Measurements from ENCODE around the gene GHSR. TPM values are rescaled to one million over a fixed set of nuclear protein-coding genes. Genes with fewer than 3 reads are reported as not detected.

Gene GHSR
- total RNA-seq, 1 experiment from 2014 or later, result not detected

- no peak for DNase-seq (ENCODE audit: low spot score)
Observed at GRCh38 chr3:172438186-172438585, 10.1 kb downstream of the GHSR start.

- DNase-seq (ENCODE audit: low spot score), result no peak
Observed at GRCh38 chr3:172437713-172438112, 10.5 kb downstream of the GHSR start.

DNA sequence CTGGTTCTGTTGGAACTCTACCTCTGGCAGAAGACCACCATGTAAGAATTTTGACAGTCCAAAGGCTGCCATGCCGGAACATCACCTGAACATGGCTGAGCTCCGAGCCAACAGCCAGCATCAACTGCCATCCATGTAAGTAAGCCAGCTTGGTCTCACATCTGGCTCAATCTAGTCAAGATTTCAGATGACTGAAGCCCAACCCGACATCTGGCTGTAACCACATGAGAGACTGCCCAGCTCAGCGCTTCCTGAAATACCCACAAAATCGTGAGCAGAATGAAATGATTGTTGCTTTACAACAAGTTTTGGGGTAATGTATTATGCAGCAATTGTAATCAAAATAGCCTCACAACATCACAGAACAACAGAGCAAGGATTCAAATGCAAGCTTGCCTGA, 32.9 kb downstream of the GHSR start:
- DNase-seq (ENCODE audit: low spot score), result no peak

DNA sequence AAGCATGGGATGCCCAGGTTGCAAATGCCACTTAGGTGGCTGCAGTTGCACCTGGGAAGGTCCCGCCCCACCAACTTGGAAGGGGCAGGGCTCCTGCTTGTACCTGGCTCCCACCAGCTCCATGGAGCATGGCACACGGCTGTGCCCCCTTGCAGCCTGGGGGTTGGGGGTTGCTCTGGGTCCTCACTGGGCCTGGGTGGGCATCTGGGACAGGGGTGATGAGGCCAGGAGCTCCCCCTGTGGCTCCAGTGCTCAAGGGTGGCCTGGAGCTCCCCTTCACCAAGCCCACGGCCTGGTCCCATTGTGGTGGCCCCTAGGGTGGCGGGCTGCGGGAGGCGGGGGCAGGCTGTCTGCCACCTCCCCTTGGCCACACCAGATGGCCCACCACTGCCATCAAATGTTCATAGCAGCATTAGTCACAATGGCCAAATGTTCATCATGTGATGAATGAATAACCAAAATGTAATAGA, 36.7 kb downstream of the GHSR start:
- no peak for DNase-seq (ENCODE audit: low spot score)

DNA sequence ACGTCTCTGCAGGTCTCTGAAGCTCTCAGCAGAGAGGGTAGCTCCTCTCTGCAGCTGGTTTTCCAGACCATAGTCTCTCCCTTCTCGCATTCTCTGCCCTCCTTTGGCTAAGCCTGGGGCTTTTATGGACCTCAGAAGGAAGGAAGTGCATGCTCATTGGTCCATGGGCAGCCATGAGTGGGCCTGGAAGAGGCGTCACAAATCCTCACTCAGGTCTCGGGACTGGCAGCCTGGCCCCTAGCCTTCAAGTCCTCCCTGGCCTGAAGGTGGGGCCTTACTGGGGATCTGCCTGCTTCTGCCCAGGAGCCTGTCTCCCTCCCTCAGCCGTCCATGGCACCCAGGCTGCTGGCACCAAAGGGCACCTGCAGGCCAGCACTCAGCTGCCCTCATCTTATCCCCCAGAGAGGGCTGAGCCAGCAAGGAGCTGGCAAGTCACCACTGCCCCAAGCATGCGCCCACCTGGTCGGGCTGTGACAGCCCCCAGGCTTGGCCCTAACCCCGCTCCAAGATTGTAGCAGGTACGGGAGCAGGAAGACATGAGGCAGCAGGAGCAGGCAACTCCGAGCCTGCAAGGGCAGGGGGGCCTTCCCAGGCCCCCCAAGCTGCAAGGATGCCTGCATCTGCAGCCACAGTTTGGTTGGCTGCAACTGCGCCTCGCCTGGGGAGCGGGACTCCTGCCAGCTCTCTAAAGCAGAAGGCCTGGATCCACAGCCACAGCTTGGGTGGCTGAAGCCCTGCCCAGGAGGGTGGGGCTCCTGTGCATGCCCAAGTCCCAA, 37.4 kb downstream of the GHSR start:
- DNase-seq (ENCODE audit: low spot score), result no peak

GRCh38 chr3:172407872-172408271, 40.4 kb downstream of the GHSR start:
- no peak for DNase-seq (ENCODE audit: low spot score)

GRCh38 chr3:172405914-172406313, 42.3 kb downstream of the GHSR start:
- DNase-seq (ENCODE audit: low spot score), result no peak

- no peak for DNase-seq (ENCODE audit: low spot score)
Observed at GRCh38 chr3:172404237-172404962, 43.9 kb downstream of the GHSR start.

DNA sequence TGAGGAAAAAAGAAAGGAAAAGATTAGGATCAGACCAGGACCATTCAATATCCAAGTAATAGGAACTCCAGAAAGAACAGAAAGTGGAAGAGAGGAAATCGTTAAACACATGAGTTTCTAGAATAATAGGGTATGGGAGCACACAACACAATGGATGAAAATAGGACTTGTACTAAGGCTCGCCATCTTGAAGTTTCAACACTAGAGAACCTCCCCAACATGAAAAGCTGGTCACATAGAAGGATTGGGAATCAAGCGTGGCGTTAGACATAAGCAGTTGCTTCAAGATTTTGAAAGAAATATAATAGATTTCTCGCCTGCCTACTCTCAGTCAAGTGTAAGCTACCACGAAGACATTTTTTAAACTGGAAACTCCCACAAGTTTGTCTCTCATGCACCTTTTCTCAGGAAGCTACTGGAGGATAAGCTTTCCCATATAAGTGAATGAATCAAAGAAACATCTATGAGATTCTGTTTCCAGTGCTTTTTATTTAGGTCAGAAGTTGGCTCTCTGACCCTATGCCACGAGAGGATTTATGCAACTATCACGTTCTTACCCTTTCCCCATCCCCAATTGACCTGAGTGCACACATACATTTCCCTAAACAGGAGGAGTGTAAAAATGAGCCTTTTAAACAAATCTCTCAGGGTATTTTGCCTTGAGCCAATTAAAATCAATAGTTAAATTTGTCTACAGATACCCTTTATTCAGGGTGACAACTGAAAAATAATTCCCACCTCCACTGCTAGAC, 45.2 kb downstream of the GHSR start:
- no peak for DNase-seq (ENCODE audit: low spot score)

DNA sequence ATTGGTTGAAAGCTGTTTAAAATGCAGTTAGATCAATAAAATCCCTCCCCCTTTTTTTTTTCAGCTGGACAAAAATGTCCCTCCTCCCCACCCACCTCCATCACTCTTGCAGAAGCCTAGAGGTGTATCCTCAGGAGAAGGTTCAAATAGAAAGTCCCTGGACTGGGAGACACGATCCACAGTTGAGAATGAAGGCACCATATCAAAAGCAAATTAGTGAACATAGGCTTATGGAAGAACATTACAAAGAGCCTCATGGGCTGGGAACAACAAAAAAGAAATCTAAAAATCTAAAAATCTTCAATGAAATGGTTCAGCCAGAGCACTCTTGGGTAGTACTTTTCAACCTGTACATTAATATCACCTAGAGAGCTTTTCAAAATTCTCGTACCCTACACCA, 46.2 kb downstream of the GHSR start:
- DNase-seq (ENCODE audit: low spot score), result no peak

- DNase-seq (ENCODE audit: low spot score), result no peak
Observed at GRCh38 chr3:172398484-172398883, 49.8 kb downstream of the GHSR start.

GRCh38 chr3:172397716-172398405, 50.4 kb downstream of the GHSR start:
- DNase-seq (ENCODE audit: low spot score), result no peak

- no peak for DNase-seq (ENCODE audit: low spot score)
Observed at GRCh38 chr3:172396400-172396799, 51.9 kb downstream of the GHSR start.

GRCh38 chr3:172394692-172395091, 53.6 kb downstream of the GHSR start:
- DNase-seq (ENCODE audit: low spot score), result no peak

Other genes starting within 250 kb of the GHSR start
- 3.6 and 9.5 TPM in 2 replicates for gene TNFSF10, start 75.0 kb upstream of the GHSR start, total RNA-seq (2014; rRNA removed; shearing (Covaris generic))

All from H4 (cell line).